ENCODE data around the gene FASN.
A peak's percentile ranks its signal among the peaks of the same experiment; 100 is the strongest.

FASN gene

DNA sequence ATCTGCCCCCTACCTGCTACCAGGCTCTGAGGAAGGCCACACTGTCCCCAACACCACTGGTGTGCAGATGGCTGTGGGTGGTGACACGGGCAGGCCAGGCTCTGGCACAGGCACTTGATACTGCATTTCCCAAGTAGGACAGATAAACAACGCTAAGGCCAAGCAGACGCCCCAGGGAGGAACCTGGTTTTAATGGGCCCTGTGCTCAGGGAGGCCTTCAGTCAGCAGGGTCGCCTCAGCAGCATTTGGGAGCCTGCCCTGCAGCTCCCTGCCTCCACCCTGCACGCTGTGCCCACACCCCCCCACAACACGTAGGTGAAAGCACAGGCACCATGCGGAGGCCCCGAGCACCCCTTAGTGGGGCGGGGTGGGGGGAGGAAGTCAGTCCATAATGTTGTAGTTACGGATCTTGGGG, 3.3 kb upstream of the FASN start:
- DNase-seq: no peak

DNA sequence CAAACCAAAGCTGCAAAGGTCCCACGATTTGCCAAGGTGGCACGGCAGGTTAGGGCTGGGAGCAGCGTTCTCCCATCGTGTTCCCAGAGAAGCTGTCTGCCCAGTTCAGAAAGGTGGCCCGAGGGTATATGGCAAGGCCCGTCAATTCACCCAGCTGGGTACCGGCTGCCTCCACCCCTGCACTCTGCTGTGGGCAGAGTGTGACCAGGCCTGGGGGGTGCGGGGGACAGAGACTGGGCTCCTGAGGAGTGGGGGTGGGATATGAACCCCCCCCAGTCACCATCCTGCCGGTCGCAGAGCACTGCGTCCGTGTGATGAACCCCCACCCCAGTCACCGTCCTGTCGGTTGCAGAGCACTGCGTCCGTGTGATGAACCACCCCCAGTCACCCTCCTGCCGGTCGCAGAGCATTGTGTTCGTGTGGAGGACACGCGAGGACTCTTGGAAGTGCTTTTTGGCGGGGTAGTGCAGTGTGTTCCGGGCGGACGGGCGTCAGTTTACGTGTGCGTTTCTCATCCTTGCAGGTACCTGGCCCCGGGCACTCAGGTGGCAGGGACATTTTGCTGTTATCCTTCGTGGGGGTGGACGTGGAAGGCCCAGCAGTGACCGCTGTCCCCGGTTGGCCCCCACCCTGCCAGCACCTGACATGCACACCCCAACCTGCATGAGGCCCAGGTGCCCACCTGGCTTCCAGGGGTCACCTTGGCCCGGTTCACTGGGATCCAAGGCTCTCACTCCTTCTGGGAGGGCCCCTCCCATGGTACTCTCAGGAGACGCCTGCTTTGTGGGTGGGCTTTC, 2.7 kb upstream of the FASN start:
- DNase-seq: no peak

DNA sequence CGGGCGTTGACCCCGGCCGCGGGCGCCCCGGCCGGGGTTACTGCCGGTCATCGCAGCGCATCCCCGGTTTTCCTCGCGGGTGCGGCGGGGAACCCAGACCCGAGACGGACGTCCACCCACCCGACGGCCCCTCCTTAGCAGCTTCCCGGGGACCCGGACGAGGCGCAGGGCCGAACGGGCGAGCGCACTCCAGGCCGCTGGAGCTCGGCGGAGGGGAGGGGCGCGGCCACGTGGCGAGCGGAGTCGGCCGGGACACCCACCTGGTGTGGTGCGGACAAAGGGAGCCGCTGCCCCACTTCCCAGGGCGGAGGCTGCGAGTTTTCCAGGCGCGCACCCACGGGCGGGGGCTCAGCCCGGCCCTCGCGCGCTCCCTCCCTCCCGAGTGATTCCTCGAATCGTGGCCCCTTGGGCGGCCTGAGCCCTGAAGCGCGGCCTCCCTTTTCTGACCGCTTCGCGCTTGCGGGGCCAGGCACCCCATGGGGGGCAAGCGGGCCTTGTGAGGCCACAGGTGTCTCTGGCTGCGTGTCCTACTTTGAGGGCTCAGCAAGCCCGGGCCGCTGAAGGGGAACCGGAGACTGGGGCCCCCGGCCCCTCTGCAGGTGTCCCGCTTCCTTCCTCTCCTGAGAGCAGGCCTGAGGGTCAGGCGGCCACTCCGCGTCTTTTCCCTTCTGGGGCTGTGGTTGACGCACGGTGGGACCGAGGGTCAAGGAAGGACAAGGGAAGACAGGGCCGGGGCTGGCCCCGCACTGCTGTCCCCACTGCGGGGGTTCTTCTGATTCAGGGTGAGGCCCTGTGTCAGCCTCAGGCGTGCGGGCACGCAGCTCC, 1.1 kb upstream of the FASN start:
- no peak for DNase-seq

DNA sequence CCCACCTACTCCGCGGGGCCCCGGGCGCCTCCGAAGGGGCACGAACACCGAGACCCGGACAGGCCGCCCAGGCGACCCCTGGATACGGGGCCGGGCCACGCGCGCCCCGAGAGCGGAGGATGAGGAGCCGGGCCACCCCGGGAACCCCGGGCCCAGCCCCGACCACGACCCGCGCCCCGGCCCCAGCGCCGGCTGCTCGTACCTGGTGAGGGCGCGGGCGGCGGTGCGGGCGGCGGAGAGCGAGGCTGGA, 192 bp downstream of the FASN start:
- peak; percentile 20 for DNase-seq

DNA sequence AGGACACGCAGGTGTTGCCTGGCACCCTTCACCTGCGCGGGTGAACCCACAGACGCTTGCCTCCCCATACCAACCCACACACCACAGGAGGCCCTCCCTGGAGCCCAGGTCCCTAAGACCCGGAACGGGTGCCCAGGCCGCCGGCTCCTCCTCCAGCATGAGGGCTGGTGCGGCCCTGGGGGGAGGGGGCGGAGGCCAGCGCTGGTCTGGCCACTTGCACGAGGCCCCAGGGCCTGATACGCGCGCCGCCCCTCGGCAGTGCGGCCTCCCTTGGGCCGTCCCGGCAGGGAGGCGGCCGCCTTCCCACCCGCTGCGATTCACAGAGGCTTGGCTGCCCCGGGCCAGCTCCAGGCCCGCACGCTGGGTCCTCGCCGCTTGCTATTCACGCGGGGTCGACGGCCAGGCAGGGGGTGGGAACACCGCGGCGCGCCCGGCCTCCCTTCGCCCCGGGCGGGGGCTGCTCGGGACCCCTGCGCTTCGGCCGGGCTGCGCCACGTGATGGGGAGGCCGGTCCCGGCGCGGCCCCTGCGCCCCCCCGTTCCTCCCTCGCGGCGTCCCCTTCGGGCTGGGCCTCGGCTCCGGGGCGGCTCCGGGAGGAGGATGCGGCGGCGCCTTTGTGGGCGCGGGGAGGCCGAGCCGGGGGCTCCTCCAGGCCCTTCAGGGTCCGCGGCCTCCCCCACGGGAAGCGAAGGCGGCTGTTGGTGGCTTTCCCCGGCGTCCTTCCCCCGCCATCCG, 685 bp downstream of the FASN start:
- DNase-seq: peak in 1 of 2 donors; percentile 22

DNA sequence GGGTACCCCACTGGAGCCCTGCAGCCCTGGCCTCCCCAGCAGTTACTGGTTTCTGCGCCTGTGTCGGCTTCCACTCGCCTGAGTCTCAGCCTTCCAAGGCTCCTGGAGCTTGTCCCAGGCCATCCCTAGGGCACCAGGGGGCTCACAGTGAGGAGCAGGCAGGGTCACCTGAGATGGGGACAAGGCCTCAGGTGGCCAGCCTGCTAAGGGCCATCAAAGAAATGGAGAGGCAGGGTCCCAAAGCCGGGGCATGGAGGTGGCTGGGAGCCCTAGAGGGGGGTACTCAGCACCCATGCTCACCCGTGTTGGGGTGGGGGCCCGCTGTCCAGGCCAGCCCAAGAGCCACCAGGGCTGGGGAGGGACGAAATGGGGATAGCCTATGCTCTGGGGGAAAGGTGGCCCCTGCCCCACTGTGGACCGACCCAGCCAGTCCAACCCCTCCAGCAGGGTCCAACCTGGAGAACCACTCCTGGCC, 1.3 kb downstream of the FASN start:
- no peak for DNase-seq

DNA sequence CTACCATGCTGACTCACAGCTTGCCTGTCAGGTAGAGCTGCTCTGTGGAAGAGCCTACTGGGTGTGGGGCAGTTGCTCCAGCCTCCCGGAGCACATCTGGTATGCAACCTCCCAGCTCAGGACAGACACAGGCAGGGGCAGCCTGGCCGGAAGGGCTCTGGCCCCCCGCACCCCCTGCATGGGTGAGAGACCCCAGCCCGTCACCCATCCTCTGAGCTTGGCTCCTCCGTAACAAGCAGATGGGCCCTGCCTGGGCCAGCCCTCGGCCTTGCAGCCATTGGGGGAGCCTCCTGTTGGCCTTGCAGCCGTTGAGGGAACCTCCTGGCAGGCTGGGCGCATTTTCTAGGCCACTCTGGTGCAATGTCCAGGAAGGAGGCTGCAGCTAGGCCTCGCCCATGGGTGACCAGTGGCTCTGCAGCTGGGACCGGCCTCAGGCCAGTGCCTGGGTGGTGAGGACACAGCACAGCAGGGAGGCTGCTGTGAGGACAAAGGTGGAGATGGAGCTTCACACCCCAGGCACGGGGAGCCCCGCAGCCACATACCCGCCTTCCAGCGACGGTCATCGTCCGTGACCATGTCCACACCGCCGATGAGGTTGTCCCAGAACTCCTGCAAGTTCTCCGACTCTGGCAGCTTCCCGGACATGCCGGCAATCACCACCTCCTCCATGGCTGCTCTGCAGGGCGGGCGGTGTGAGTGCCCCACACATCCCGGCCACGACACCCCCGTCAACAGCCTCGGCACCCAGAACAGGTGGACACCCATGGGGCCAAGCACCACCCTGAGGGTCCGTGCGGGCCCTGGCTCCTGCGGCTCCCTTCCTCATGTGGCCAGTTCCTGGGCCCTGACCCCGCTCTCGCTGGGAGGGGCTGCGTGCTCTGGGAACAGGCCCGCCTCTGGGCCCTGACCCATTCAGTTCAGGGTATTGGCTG, 2.0 kb downstream of the FASN start:
- no peak for DNase-seq

DNA sequence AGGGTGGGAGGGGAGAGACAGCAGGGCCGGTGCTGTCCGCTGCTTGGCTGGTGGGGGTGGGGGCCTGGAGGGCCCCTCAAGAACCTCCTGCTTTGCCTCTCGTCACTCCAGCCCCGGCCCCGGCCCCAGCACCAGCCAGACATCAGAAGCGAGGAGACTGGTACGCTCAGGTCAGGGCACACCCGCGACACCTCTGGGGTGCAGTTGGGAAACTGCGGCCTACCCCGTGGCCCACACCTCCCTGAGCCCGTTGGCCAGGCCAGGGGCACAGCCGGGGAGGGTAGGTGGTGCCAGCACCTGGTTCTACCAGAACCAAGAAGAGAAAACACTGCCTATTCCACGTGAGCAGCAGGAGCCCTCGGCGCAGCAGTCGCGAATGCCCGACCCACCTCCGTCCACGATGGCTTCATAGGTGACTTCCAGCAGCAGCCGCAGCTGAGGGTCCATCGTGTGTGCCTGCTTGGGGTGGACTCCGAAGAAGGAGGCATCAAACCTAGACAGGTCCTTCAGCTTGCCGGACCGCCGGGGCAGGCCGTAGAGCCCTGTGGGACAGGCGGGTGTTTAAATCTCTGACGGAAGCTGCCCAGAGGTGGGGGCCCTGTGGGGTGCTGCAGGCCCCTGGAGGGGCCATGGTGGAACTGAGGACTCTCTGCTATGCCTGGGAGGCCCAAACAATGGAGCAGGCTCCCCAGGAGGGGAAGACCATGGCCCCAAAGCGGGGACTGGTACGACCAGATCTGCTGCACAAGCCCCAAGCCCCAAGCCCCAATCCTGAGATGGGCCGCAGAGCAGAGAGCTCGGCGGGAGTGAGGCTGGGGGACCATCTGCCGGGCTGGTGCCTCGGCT, 2.9 kb downstream of the FASN start:
- DNase-seq: no peak

DNA sequence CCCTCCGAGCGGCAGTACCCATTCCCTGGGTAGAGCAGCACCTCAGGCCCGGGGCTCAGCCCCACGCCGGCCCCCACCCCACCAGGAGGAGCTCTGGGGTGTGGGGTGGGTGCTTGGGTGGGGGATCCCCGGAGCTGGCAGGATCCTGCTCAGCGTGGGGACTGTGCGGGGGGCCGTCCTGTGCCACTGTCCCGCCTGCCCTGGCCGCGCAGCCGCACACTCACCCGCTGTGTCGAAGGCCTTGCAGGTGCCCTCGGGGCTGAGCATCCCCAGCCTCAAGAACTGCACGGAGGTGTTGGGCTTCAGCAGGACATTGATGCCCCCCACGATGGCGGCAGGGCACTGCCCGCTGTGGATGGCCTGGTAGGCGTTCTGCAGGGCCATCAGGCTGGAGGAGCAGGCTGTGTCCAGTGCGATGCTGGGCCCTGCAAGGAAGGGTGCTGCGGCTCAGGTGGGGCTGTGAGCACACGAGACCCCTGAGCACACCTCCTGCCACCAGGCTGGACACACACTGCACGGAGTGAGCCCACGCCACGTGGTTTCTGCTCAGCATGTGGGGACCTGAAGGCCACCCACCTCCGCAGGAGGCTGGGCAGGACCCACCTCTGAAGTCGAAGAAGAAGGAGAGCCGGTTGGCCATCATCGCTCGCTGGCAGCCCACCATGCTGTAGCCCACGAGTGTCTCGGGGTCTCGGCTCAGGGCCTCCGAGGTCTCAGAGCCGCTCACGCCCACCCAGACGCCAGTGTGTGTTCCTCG, 4.9 kb downstream of the FASN start:
- no peak for DNase-seq

DNA sequence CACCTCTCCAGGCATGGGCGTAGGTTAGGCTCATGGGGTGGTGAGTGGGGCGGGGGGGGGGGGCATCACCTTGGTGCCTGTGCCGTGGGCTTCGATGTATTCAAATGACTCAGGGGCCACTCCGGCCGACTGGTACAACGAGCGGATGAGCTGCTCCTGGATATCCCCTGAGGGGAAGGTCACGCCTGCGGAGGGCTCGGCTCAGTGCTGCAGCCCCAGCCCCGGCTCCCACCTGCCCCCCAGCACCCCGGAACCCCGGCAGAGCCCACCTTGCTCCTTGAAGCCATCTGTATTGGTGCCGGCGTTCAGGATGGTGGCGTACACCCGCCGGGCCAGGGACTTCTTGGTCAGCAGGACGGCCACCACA, 5.4 kb downstream of the FASN start:
- DNase-seq: no peak

DNA sequence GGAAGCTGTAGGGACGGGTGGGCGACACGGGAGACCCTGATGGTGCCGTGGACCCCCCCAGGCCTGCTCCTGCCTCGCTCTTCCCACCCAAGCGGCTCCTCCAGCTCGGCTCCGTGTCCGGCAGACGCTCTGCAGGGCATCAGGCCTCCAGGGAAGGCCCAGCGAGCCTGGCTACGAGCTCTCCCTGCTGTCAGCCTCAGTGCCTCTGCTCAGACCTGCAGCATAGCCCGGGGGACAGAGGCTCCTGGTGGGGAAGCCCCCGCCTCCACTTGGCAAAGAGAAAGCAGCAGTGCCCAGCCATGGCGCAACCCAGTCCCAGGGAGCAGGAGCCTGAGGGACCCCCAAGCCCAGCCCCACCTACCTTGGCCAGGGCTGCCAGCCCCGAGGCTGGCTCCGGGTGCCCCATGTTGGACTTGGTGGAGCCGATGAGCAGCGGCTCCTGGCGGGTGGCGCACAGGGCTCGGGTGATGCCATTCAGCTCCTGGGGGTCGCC, 5.9 kb downstream of the FASN start:
- DNase-seq: no peak

DNA sequence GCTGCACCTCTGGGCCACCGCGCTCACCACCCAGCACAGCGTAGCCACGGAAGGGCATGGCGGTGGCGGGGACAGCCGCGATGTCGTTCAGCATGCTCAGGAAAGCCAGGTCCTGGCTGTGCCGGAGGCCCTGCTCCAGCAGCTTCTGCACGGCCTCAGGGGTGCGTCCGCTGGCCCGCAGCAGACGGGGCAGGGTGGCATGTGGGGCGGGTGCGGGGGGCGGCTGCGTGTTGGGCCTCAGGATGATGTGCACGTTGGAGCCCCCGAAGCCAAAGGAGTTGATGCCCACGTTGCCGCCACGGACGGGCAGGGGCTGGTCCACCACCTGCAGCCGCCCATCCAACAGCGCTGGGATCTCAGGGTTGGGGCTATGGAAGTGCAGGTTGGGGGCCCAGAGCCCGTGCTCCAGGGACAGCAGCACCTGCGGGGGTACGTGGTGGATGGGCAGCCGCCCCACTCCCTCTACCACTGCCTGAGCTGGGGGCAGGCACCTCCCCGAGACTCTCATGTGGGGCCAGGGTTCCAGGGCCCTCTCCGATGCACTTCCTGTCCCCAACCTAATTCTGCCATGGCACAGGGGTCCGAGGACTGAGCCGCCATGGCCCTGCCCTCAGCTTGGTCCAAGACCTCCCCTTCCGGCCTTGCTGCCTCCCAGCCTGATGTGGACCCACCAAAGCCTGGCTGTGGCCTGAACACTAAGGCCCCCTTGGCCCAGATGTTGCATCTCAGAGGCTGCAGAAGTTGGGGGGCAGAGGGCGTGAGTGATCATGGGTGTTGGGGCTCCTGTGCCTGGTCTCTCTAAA, 6.6 kb downstream of the FASN start:
- no peak for DNase-seq

DNA sequence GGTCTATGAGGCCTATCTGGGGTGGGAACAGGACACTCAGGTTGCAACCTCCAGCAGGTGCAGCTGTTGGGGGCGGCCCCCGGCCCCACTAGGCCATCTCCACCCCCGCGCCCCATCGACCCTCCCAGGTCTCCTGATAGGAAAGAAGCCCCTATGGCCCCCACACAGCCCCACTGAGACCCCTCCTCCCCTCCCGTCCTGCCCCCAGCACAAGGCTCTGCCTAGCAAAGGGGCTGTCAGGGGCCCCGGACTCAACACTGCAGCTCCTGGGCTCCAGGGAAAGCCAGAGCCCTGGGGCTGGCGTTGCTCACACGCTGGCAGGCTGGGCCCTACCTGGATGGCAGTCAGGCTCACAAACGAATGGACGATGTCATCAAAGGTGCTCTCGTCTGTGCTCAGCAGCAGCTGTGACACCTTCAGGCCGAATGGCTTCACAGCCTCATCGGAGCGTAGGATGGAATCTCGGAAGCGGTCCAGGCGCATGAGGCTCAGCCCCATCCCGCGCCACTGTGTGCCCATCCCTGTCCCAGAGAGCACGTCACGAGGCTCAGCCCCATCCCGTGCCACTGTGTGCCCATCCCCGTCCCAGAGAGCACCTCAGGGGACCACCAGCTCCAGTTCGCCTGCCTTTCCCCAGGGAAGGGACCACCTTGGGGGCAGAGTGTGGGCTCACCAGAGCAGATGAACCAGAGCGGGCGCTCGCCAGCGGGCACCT, 7.3 kb downstream of the FASN start:
- DNase-seq: no peak

DNA sequence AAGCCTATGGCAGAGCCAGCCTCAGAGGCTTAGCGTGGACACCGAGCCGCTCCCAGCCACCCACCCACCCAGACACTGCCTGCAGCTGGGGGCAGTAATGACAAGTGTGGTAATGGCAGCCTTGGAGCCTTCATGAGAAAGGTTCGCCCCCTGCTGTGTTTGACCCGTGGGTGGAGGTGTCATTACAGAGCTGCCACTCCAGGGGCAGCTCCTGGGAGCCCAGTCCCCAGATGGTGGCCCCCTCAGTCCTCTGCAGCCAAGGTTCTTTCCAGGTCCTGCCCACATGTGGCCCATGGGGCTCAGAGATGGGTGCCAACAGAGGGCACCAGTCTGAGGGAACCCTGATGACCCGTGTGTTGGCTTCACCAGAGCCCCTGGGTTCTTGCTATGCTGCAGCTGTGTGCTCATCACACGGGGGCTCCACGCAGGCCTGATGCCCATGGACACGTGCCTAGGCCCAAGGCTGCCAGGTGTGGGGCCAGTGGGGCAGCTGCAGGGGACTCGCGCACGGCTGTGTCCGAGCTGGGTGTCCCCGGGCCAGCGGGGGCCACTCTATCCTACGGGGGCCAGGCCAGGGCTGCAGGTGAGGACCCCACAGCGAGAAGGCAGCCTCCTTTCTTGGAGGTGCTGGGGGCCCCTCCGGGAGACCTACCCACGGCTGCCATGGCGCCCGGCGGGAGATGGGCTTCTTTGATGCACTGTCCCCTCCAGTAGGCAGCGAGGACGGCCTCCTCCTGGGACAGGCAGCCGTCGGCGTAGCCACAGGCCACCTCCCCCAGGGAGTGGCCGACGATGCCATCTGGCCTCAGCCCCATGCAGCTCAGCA, 8.1 kb downstream of the FASN start:
- DNase-seq: no peak

DNA sequence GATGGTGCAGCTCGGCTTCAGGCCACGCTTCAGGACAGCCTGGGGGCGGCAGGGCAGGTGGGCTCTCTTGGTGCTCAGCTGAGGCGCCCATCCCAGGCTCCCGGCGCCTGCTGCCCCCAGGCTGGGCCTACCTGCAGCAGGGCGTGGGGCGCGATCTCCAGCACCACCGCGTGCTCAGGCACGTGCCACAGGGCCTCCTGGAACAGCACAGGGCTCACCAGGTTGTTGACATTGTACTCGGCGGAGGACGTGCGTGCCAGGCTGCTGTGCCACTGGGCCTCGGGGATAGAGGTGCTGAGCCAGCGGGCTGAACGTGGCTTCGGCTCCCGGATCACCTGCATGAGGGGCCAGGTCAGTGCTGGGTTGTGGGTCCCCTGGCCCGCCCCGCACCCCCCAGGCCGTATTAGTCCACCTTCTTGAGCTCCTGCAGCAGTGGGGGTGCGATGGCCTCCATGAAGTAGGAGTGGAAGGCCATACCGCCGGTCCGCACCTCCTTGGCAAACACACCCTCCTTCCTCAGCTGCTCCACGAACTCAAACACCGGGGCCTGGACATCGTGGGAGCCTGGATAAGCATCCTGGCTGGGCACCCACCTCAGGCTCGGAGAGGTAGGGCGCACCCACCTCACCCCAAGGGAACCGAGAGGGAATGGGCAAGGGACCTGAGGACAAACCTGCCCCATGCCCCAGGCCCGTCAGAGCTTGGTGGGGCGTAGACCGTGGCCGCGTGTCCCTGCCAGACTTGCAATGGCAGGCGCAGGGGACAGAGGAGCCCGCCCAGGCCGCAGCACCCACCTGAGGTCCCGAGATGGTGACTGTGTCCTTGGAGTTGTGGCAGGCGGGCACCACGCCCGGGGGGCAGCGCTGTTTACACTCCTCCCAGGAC, 9.0 kb downstream of the FASN start:
- DNase-seq: no peak

DNA sequence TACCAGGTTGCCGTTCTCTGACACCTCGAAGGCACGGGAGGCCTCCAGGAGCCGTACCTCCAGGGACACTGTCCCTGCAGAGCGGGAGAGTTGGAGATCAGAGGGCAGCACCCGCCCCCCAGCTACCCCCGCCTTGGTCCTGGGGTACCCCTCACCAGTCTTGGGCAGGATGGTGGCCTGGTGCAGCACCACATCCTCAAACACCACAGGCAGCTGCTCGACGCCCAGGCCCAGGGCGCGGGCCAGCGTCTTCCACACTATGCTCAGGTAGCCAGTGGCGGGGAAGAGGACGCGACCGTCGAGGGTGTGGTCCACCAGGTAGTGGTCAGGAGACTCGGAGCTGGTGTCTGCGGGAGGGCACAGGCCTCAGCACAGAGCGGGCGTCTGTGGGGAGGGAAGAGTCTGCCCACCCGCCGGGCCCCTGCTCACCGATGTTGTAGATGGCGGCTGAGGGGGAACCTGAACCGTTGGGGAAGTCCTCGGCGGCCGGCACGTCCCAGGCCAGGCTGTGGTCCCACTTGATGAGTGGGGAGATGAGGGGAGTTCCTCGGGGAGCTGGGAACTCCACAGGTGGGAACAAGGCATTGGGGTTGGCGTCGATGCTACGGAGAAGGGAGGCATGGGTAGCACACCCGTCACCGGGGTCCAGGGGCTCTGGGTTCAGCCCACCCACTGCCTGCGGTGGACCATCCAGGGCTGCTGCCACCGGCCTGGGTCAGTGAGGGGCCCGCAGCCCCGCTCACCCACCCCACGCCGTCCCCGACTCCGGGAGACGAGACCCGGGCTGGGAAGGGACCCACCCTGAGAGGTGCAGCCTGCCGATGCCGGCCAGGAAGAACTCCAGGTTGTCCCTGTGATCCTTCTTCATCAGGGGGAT, 9.8 kb downstream of the FASN start:
- DNase-seq: no peak

All from stimulated activated CD4-positive, alpha-beta T cell treated with anti-CD3 and anti-CD28 coated beads, Interleukin-2, amount 100 ng/mL, for 48 hours (primary cell).